Neural cell (in vitro differentiated cells): ENCODE data around the gene CFAP61. TPM values are rescaled to one million over a fixed set of nuclear protein-coding genes. Genes with fewer than 3 reads are reported as not detected.

Experiments used
- H2AFZ ChIP-seq: fragments of 200-600, 300-800 bp; sonication (generic), shearing (Covaris generic); 2 replicates; pipeline ENCODE4 v1.6.0; 2014; ENCODE audit warnings: low read depth, mild to moderate bottlenecking, antibody characterized with exemption, low read length, moderate library complexity
- H3F3A ChIP-seq: fragments of 200-600 bp; shearing (Covaris generic); 2 replicates; pipeline ENCODE4 v1.6.1; 2016; ENCODE audit warnings: mild to moderate bottlenecking, moderate library complexity, mixed read lengths, antibody characterized with exemption, low read length; ENCODE audit not compliant: insufficient read depth, poor library complexity, severe bottlenecking
- H3K27ac ChIP-seq: fragments of 200-600, 300-800 bp; sonication (generic), shearing (Covaris generic); 2 replicates; pipeline ENCODE4 v1.5.1; 2014; ENCODE audit warnings: mild to moderate bottlenecking, low read length, moderate library complexity
- H3K27me3 ChIP-seq: fragments of 300-800, 200-600 bp; sonication (generic), shearing (Covaris generic); 2 replicates; pipeline ENCODE4 v1.6.0; 2014; ENCODE audit warnings: mild to moderate bottlenecking, low read depth, low read length, moderate library complexity; ENCODE audit not compliant: insufficient read depth
- H3K36me3 ChIP-seq: fragments of 300-800, 200-600 bp; sonication (generic), shearing (Covaris generic); 2 replicates; pipeline ENCODE4 v1.5.1; 2014; ENCODE audit warnings: mild to moderate bottlenecking, antibody characterized with exemption, low read length, moderate library complexity; ENCODE audit not compliant: insufficient read depth
- H3K4me2 ChIP-seq: fragments of 300-800, 200-600 bp; sonication (generic), shearing (Covaris generic); 2 replicates; pipeline ENCODE4 v1.6.0; 2014; ENCODE audit warnings: mild to moderate bottlenecking, low read length
- H3K4me3 ChIP-seq: fragments of 300-800, 200-600 bp; sonication (generic), shearing (Covaris generic); 2 replicates; pipeline ENCODE4 v1.5.1; 2014; ENCODE audit warnings: mild to moderate bottlenecking, low read length, moderate library complexity
- H3K79me2 ChIP-seq: fragments of 200-600 bp; shearing (Covaris generic); replicated peaks from 2 replicates; pipeline ENCODE4 v1.6.0; 2014; ENCODE audit warnings: mild to moderate bottlenecking, low read length, moderate library complexity; ENCODE audit not compliant: insufficient read depth
- H3K9ac ChIP-seq: fragments of 300-800, 200-600 bp; sonication (generic), shearing (Covaris generic); 2 replicates; pipeline ENCODE4 v1.6.1; 2016; ENCODE audit warnings: mild to moderate bottlenecking, low read length, mixed read lengths
- H3K9me2 ChIP-seq: fragments of 200-600 bp; shearing (Covaris generic); 2 replicates; pipeline ENCODE4 v1.6.1; 2016; ENCODE audit warnings: mild to moderate bottlenecking, low read length, mixed read lengths; ENCODE audit not compliant: insufficient read depth
- H3K9me3 ChIP-seq: fragments of 200-600, 300-800 bp; sonication (generic), shearing (Covaris generic); 2 replicates; pipeline ENCODE4 v1.6.1; 2016; ENCODE audit warnings: mild to moderate bottlenecking, mixed run types, low read length, moderate library complexity, mixed read lengths
- H4K20me1 ChIP-seq: fragments of 200-600 bp; shearing (Covaris generic); 2 replicates; pipeline ENCODE4 v1.6.1; 2016; ENCODE audit warnings: mild to moderate bottlenecking, mixed run types; ENCODE audit not compliant: insufficient read depth
- CTCF ChIP-seq: fragments of 450-650 bp; IDR thresholded peaks from 2 replicates; pipeline ENCODE4 v1.5.1; 2014; ENCODE audit warnings: antibody characterized with exemption, mild to moderate bottlenecking, moderate library complexity; ENCODE audit not compliant: poor library complexity, severe bottlenecking
- EP300 ChIP-seq: fragments of 450-650 bp; conservative IDR thresholded peaks from 2 replicates; pipeline ENCODE4 v1.6.1; 2014; ENCODE audit warnings: antibody characterized with exemption, mild to moderate bottlenecking, moderate library complexity; ENCODE audit not compliant: poor library complexity, severe bottlenecking
- EZH2 ChIP-seq: fragments of 200-600, 300-800 bp; shearing (Covaris generic), sonication (generic); IDR thresholded peaks from 2 replicates; pipeline ENCODE4 v1.6.1; 2014; ENCODE audit warnings: antibody characterized with exemption, low read length, borderline replicate concordance, mild to moderate bottlenecking; ENCODE audit not compliant: insufficient read depth, poor library complexity, severe bottlenecking
- MXI1 ChIP-seq: fragments of 450-650 bp; conservative IDR thresholded peaks from 2 replicates; pipeline ENCODE4 v1.6.1; 2014; ENCODE audit warnings: antibody characterized with exemption, mild to moderate bottlenecking; ENCODE audit not compliant: poor library complexity, severe bottlenecking
- POLR2AphosphoS5 ChIP-seq: IDR thresholded peaks from 2 replicates; pipeline ENCODE4 v1.6.1; 2012
- RAD21 ChIP-seq: fragments of 450-650 bp; conservative IDR thresholded peaks from 2 replicates; pipeline ENCODE4 v1.6.1; 2014; ENCODE audit warnings: antibody characterized with exemption, mild to moderate bottlenecking, moderate library complexity
- REST ChIP-seq: IDR thresholded peaks from 2 replicates; pipeline ENCODE4 v1.6.1; 2012; ENCODE audit warnings: borderline replicate concordance
- SMC3 ChIP-seq: fragments of 450-650 bp; conservative IDR thresholded peaks from 2 replicates; pipeline ENCODE4 v1.6.1; 2014; ENCODE audit warnings: antibody characterized with exemption, mild to moderate bottlenecking, moderate library complexity; ENCODE audit not compliant: poor library complexity
- TAF1 ChIP-seq: IDR thresholded peaks from 2 replicates; pipeline ENCODE4 v1.6.1; 2012; ENCODE audit warnings: low read depth
- polyA plus RNA-seq: library from polyadenylated mRNA; depleted of rRNA; stranded (reverse); fragments of >200 nt; gene quantifications from 2 replicates; pipeline ENCODE4 v1.2.3, GENCODE V29; 2014

Gene CFAP61
- polyA plus RNA-seq, 1 donor from 2014 or later: 0.42 TPM

- H3K4me2 ChIP-seq: no peak overlapping the region
- TF ChIP-seq EZH2 (no peak), EP300 (no peak), SMC3 (no peak), CTCF (no peak), REST (no peak), RAD21 (no peak), MXI1 (no peak), TAF1 (no peak), POLR2AphosphoS5 (no peak)
- no peaks in the 10 kb centered on the region for H3K9me2 ChIP-seq
- no peaks in the 10 kb centered on the region for H3K79me2 ChIP-seq
- no peak overlapping the region for H3K9ac ChIP-seq
- no peaks in the 10 kb centered on the region for H3K9me3 ChIP-seq
- H3K27ac ChIP-seq: no peak overlapping the region
- H4K20me1 ChIP-seq: no peaks in the 10 kb centered on the region
- no peaks in the 10 kb centered on the region for H3F3A ChIP-seq
- no peaks in the 10 kb centered on the region for H3K27me3 ChIP-seq
- no peak overlapping the region for H3K4me3 ChIP-seq
- H2AFZ ChIP-seq: no peak overlapping the region
- H3K36me3 ChIP-seq: no peaks in the 10 kb centered on the region
These were observed 352.3 kb downstream of the CFAP61 start for GRCh38 chr20:20404633-20405032.

GRCh38 chr20:20405623-20406022 is 353.3 kb downstream of the CFAP61 start:
- H3K9me3 ChIP-seq: no peaks in the 10 kb centered on the region
- H3K27me3 ChIP-seq: no peaks in the 10 kb centered on the region
- no peak overlapping the region for H3K4me2 ChIP-seq
- H3K36me3 ChIP-seq: no peaks in the 10 kb centered on the region
- no peaks in the 10 kb centered on the region for H4K20me1 ChIP-seq
- H3K4me3 ChIP-seq: no peak overlapping the region
- no peaks in the 10 kb centered on the region for H3K9me2 ChIP-seq
- TF ChIP-seq MXI1 (no peak), SMC3 (no peak), POLR2AphosphoS5 (no peak)
- H3F3A ChIP-seq: no peaks in the 10 kb centered on the region
- no peak overlapping the region for H3K27ac ChIP-seq
- no peak overlapping the region for H2AFZ ChIP-seq
- H3K79me2 ChIP-seq: no peaks in the 10 kb centered on the region
- no peak overlapping the region for H3K9ac ChIP-seq

- Histone ChIP-seq H3K27ac (no peak overlapping the region), H2AFZ (no peak overlapping the region)
- TF ChIP-seq MXI1 (no peak), EZH2 (no peak), POLR2AphosphoS5 (no peak), RAD21 (no peak), REST (no peak), SMC3 (no peak), CTCF (no peak), TAF1 (no peak), EP300 (no peak)
These were observed 354.0 kb downstream of the CFAP61 start for GRCh38 chr20:20406306-20406705.

More at GRCh38 chr20:20406306-20406705, 354.0 kb downstream of the CFAP61 start:
- Histone ChIP-seq H3K4me2 (no peak overlapping the region), H3F3A (no peaks in the 10 kb centered on the region), H3K9ac (no peak overlapping the region), H3K79me2 (no peaks in the 10 kb centered on the region), H3K27me3 (no peaks in the 10 kb centered on the region), H3K9me3 (no peaks in the 10 kb centered on the region), H3K36me3 (no peaks in the 10 kb centered on the region), H3K4me3 (no peak overlapping the region), H4K20me1 (no peaks in the 10 kb centered on the region), H3K9me2 (no peaks in the 10 kb centered on the region)
